AG04449 (cell line): ENCODE measurements around the gene CIDEA.
A peak's percentile ranks its signal among the peaks of the same experiment; 100 is the strongest.

ENCODE experiments used
- CTCF ChIA-PET: fragments of 350-600 bp; formaldehyde crosslinking; extraction: SDS; loops from one replicate; lab custom pipeline; 2021; ENCODE audit warnings: antibody characterized with exemption; lab: Yijun Ruan, JAX
- POLR2A ChIA-PET: fragments of 400-600, 350-600 bp; formaldehyde crosslinking; extraction: SDS; loops from one replicate; lab custom pipeline; 2020; ENCODE audit warnings: antibody characterized with exemption, inconsistent platforms; lab: Yijun Ruan, JAX
- DNase-seq: peaks from one replicate; pipeline ENCODE4 v3.0.0-alpha.2; 2010; ENCODE audit warnings: low read depth, low spot score
- H3K4me3 ChIP-seq: 2 replicates; pipeline ENCODE4 v1.5.1; 2011; ENCODE audit warnings: low read depth, mild to moderate bottlenecking, control low read depth, low read length
- CTCF ChIP-seq: IDR thresholded peaks from one replicate; pipeline ENCODE4 v1.5.1; 2011; ENCODE audit warnings: mild to moderate bottlenecking, moderate library complexity, low read length, control low read depth, inconsistent platforms; ENCODE audit not compliant: insufficient read depth; ENCODE audit errors: missing control alignments

The CIDEA gene

DNA sequence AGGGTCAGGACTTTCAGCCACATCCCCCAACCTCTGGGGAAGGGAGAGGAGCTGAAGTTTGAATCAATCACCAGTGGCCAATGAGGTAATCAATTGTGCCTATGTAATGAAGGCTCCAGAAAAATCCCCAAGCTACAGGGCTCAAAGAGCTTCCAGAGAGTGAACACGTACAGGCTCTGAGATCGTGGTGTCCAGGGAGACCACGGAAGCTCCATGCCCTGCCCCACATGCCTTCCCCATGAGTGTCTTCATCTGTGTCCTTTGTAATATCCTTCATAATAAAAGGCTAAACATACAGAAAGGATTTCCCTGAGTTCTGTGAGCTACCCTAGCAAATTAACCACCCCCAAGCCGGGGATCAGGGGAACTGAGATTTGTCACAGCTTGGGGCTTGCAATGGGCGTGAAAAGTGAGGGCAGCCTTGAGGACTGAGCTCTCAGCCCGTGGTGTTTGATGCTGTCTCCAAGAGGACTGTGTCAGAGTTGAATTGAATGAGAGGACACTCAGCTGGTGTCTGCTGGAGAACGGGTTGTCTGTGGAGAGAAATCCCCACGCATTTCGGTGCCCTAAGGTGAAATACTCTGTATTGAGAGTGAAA is 28.4 kb downstream of the CIDEA start:
- peak; percentile 85 for DNase-seq
- ChIA-PET CTCF (interaction anchor here (0.8 to 5.7 kb wide), 13 partner anchors 10 to 379 kb away, joined by 3 to 32 read pairs (median 3); partner anchors contain the start of gene AFG3L2), POLR2A (interaction anchor here (0.8 to 4.7 kb wide), 7 partner anchors 13 to 95 kb away, joined by 3 to 50 read pairs (median 4); partner anchors contain the start of genes AFG3L2 and TUBB6)

GRCh38 chr18:12283256-12283655 is 29.1 kb downstream of the CIDEA start:
- ChIA-PET POLR2A (interaction anchor here (1.3 to 4.7 kb wide), 5 partner anchors 12 to 94 kb away, joined by 3 to 50 read pairs (median 4); partner anchors contain the start of genes AFG3L2 and TUBB6), CTCF (interaction anchor here (0.9 to 5.7 kb wide), 12 partner anchors 11 to 378 kb away, joined by 3 to 32 read pairs (median 3); partner anchors contain the start of gene AFG3L2)
- no peak overlapping the region for H3K4me3 ChIP-seq
- no peak for DNase-seq
- TF ChIP-seq CTCF: peak; percentile 19

More for the DNA sequence above, 28.4 kb downstream of the CIDEA start:
- no peak for TF ChIP-seq CTCF
- no peak overlapping the region; the same call in 1 of the 2 replicates for H3K4me3 ChIP-seq

DNA sequence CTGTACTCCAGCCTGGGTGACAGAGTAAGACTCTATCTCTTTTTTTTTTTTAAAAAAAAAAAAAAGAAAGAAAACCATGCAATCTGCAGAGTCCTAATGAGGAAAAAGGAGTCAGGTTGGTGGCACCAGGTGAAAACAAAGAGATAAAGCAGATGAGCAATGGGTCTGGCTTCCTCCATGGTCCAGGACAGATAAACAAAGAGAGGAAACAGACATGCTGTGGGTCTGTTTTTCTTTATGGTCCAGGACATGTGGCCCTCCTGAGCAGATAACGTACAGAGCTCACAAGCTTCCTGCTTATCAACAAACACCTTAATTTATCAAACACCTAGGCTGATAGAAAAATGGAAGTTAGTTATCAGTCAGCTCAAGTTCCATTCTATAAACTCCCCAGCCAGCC is 29.5 kb downstream of the CIDEA start:
- TF ChIP-seq CTCF: no peak
- DNase-seq: no peak
- CTCF ChIA-PET: interaction anchor here (1.1 to 5.7 kb wide), 7 partner anchors 11 to 378 kb away, joined by 3 to 32 read pairs (median 5); no protein-coding TSS in a partner anchor
- H3K4me3 ChIP-seq: no peak overlapping the region
- POLR2A ChIA-PET: interaction anchor here (4.7 kb wide), 1 partner anchor 26 kb away, joined by 50 read pairs; the partner anchor contains the start of gene TUBB6

GRCh38 chr18:12287131-12287681 is 33.0 kb downstream of the CIDEA start:
- no peak for TF ChIP-seq CTCF
- CTCF ChIA-PET: interaction anchor here (1.1 to 5.2 kb wide), 8 partner anchors 8 to 90 kb away, joined by 3 to 27 read pairs (median 8); partner anchors contain the start of genes AFG3L2 and TUBB6
- POLR2A ChIA-PET: interaction anchor here (1.0 to 4.3 kb wide), 7 partner anchors 8 to 333 kb away, joined by 3 to 69 read pairs (median 7); partner anchors contain the start of gene TUBB6
- H3K4me3 ChIP-seq: peak overlapping the region; percentile 60
- no peak for DNase-seq

DNA sequence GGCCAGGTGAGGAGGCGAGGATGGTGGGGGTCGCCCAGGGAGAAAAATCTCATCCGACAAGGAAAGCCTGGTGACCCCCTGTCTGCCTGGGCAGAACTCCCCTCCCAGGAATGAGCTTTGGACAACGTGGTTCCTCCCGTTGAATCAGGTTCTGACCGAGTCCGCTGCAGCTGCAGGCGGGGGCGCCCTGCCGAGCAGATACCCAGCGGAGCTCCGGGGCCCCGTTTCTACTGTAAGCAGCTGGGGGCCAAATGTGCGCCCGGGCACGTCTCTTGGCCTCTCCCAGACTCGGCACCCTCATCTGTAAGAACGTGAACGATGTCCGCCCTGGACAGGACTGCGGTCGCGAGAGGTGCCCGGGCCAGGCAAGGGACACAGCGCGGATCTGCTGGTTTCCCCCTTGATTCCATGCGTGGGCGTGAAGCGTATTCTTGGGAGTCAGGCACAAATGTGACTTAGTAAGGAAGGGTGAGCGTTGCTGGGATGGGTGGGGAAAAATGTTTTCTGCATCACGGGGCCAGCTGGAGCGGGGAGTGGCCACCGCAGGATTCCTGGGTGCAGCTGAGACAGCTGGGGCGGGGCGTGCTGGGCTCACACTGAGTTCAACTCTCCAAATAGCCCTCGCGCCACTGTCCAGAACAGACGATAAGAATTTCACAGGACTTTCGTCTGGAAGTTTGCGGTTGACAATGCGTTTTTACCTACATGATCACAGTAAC is 33.7 kb downstream of the CIDEA start:
- ChIA-PET POLR2A (interaction anchor here (1.0 to 4.3 kb wide), 10 partner anchors 9 to 334 kb away, joined by 3 to 69 read pairs (median 5); partner anchors contain the start of genes AFG3L2 and TUBB6), CTCF (interaction anchor here (0.8 to 5.2 kb wide), 9 partner anchors 9 to 89 kb away, joined by 3 to 27 read pairs (median 5); partner anchors contain the start of genes AFG3L2 and TUBB6)
- peak; percentile 87 for DNase-seq
- peak overlapping the region; percentile 60 for H3K4me3 ChIP-seq
- TF ChIP-seq CTCF: peak; percentile 12
